HG03095 (cell line): Measurements from ENCODE around the gene OTOG.

ENCODE experiments used
- ATAC-seq: cut with Tn5 transposase; IDR thresholded peaks from one replicate; pipeline ENCODE4 v1.9.1; 2021; ENCODE audit warnings: moderate library complexity; ENCODE audit not compliant: unreplicated experiment

OTOG gene

GRCh38 chr11:17646451-17647145 lies 99.5 kb downstream of the OTOG start:
- no peak for ATAC-seq

GRCh38 chr11:17648528-17648927 lies 101.5 kb downstream of the OTOG start:
- ATAC-seq = no peak

- no peak for ATAC-seq
Observed at GRCh38 chr11:17649261-17649660, 102.2 kb downstream of the OTOG start.

- ATAC-seq = no peak
Observed at GRCh38 chr11:17649696-17650095, 102.6 kb downstream of the OTOG start.

- ATAC-seq = no peak
Observed at GRCh38 chr11:17650127-17650911, 103.3 kb downstream of the OTOG start.

GRCh38 chr11:17651061-17651460 lies 104.0 kb downstream of the OTOG start:
- ATAC-seq = no peak

GRCh38 chr11:17651681-17652080 lies 104.6 kb downstream of the OTOG start:
- no peak for ATAC-seq

GRCh38 chr11:17652556-17652955 lies 105.5 kb downstream of the OTOG start:
- ATAC-seq = no peak

- ATAC-seq = no peak
Observed at GRCh38 chr11:17653611-17654010, 106.6 kb downstream of the OTOG start.

- ATAC-seq = no peak
Observed at GRCh38 chr11:17655682-17656081, 108.6 kb downstream of the OTOG start.

- ATAC-seq = no peak
Observed at GRCh38 chr11:17658211-17658610, 111.2 kb downstream of the OTOG start.

GRCh38 chr11:17668166-17668565 lies 121.1 kb downstream of the OTOG start:
- ATAC-seq = no peak

GRCh38 chr11:17672469-17672868 lies 125.4 kb downstream of the OTOG start:
- ATAC-seq = no peak

GRCh38 chr11:17673951-17674350 lies 126.9 kb downstream of the OTOG start:
- ATAC-seq = no peak

GRCh38 chr11:17682848-17683247 lies 135.8 kb downstream of the OTOG start:
- no peak for ATAC-seq

GRCh38 chr11:17683377-17684161 lies 136.5 kb downstream of the OTOG start:
- no peak for ATAC-seq

GRCh38 chr11:17684550-17684949 lies 137.5 kb downstream of the OTOG start:
- no peak for ATAC-seq

- ATAC-seq = no peak
Observed at GRCh38 chr11:17686231-17686980, 139.3 kb downstream of the OTOG start.

GRCh38 chr11:17687946-17688670 lies 141.0 kb downstream of the OTOG start:
- ATAC-seq = no peak

GRCh38 chr11:17691550-17691949 lies 144.5 kb downstream of the OTOG start:
- no peak for ATAC-seq
